Effector memory CD8-positive, alpha-beta T cell (primary cell): ENCODE results near the gene DEFB108B.
"Not testable (repeated sequence)": the region's sequence is repeated elsewhere in the genome, so short reads cannot be mapped to it uniquely, and the experiment has no call there.

Experiments
- ATAC-seq: fragments of 150-1000 bp; cut with Tn5 transposase; replicated peaks from 2 replicates; pipeline ENCODE4 v1.10.0; 2021; ENCODE audit warnings: mild to moderate bottlenecking, moderate library complexity
- DNase-seq, 3 experiments: peaks; one replicate each; pipeline ENCODE4 v3.0.0; 2021
- H3K27ac Mint-ChIP-seq, 2 donors: one replicate each; pipeline ENCODE4 v1.8.0; 2022; ENCODE audit warnings: mild to moderate bottlenecking in 2 of 2, mixed read lengths in 2 of 2, moderate library complexity in 2 of 2
- H3K27me3 Mint-ChIP-seq, 2 donors: one replicate each; pipeline ENCODE4 v1.8.0; 2022; ENCODE audit warnings: mixed read lengths in 2 of 2
- H3K36me3 Mint-ChIP-seq: one replicate; pipeline ENCODE4 v1.8.0; 2022; ENCODE audit warnings: mild to moderate bottlenecking, moderate library complexity, mixed read lengths; ENCODE audit not compliant: insufficient read depth
- H3K4me1 Mint-ChIP-seq, 2 donors: one replicate each; pipeline ENCODE4 v1.8.0; 2022; ENCODE audit warnings: low read depth in 2 of 2, mixed read lengths in 2 of 2
- H3K4me3 Mint-ChIP-seq, 2 donors: one replicate each; pipeline ENCODE4 v1.8.0; 2022; ENCODE audit warnings: mild to moderate bottlenecking in 2 of 2, mixed read lengths in 2 of 2, moderate library complexity in 2 of 2
- H3K9me3 Mint-ChIP-seq, 2 donors: one replicate each; pipeline ENCODE4 v1.8.0; 2022; ENCODE audit warnings: mixed read lengths in 2 of 2

Gene DEFB108B

DNA sequence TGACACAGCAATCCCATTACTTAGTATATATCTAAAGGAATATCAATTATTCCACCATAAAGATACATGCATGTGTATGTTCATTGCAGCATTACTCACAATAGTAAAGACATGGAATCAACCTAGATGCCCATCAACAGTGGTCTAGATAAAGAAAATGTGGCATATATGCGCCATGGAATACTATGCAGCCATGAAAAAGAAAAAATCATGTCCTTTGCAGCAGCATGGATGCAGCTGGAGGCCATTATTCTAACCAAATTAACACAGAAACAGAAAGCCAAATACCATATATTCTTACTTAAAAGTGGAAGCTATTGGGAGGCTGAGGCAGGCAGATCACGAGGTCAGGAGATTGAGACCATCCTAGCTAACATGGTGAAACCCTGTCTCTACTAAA lies 20.9 kb downstream of the DEFB108B start:
- not testable (repeated sequence) for H3K27ac Mint-ChIP-seq, H3K9me3 Mint-ChIP-seq, DNase-seq, H3K36me3 Mint-ChIP-seq, H3K4me3 Mint-ChIP-seq, ATAC-seq, H3K4me1 Mint-ChIP-seq, H3K27me3 Mint-ChIP-seq

GRCh38 chr11:71855880-71856279 lies 22.9 kb downstream of the DEFB108B start:
- not testable (repeated sequence) for H3K27ac Mint-ChIP-seq, H3K36me3 Mint-ChIP-seq, H3K9me3 Mint-ChIP-seq, H3K4me1 Mint-ChIP-seq, H3K4me3 Mint-ChIP-seq, H3K27me3 Mint-ChIP-seq, DNase-seq, ATAC-seq

DNA sequence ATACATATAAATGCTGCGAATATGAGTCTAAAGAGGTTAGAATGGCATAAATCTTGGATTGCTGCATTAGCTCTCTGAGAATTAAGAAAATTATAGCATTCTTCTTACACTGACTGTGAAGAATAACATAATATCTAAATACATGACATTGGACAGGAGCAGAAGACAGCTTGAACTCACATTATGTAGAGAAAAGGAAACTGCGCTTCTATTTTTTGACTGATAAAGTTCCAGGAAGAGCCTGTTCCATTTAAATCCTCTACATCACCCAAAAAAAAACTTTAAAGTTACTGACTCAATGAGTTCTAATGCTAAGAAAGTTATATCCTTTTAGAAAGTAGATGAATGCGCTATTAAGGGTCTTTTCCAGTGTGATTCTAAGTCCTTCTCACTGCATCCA lies 27.8 kb downstream of the DEFB108B start:
- DNase-seq, H3K36me3 Mint-ChIP-seq, H3K27me3 Mint-ChIP-seq, H3K9me3 Mint-ChIP-seq, H3K4me3 Mint-ChIP-seq, ATAC-seq, H3K4me1 Mint-ChIP-seq, H3K27ac Mint-ChIP-seq: not testable (repeated sequence)

- not testable (repeated sequence) for H3K36me3 Mint-ChIP-seq, H3K4me3 Mint-ChIP-seq, H3K27ac Mint-ChIP-seq, H3K27me3 Mint-ChIP-seq, H3K4me1 Mint-ChIP-seq, H3K9me3 Mint-ChIP-seq
- ATAC-seq: peak; percentile 62
- DNase-seq: peak; percentile 3 to 9 (median 8)
Measured at GRCh38 chr11:71863978-71864627, 31.1 kb downstream of the DEFB108B start.

GRCh38 chr11:71867209-71867608 lies 34.2 kb downstream of the DEFB108B start:
- H3K4me3 Mint-ChIP-seq, H3K27me3 Mint-ChIP-seq, H3K4me1 Mint-ChIP-seq, H3K9me3 Mint-ChIP-seq, H3K27ac Mint-ChIP-seq, ATAC-seq, H3K36me3 Mint-ChIP-seq, DNase-seq: not testable (repeated sequence)

GRCh38 chr11:71869931-71870330 lies 36.9 kb downstream of the DEFB108B start:
- H3K4me3 Mint-ChIP-seq, H3K36me3 Mint-ChIP-seq, H3K27me3 Mint-ChIP-seq, H3K4me1 Mint-ChIP-seq, ATAC-seq, DNase-seq, H3K27ac Mint-ChIP-seq, H3K9me3 Mint-ChIP-seq: not testable (repeated sequence)

DNA sequence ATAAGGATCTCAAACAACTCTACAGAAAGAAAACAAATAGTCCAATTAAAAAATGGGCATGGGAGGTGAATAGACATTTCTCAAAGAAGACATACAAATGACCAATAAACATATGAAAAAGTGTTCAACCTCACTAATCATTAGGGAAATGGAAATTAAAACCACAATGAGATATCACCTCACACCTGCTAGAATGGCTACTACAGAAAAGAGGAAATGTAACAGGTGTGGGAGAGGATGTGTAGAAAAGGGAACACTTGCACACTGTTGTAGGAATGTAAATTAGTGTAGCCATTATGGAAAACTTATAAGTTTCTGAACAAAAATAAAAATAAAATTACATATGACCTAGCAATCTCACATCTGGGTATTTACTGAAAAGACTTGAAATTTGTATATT lies 37.7 kb downstream of the DEFB108B start:
- H3K4me3 Mint-ChIP-seq, ATAC-seq, H3K36me3 Mint-ChIP-seq, DNase-seq, H3K4me1 Mint-ChIP-seq, H3K27me3 Mint-ChIP-seq, H3K27ac Mint-ChIP-seq, H3K9me3 Mint-ChIP-seq: not testable (repeated sequence)

DNA sequence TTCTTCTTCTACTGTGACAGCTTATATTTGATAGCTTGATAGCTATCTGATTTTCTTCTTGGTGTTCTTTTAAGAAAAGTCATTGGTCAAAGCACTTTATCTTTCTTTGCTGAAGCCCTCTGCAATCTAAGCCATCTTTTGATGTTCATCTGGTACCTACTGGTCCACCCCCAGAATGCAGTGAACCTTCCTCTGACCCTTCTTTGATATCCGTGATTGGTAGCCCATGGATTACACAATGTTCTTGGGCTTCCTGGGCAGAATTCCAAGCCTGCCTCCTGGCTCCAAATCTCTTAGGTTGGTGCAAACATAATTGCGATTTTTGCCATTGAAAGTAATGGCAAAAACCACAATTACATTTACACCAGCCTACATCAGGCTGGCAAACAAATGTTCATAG lies 43.3 kb downstream of the DEFB108B start:
- H3K36me3 Mint-ChIP-seq: peaks cover 10% of the 10 kb centered on the region
- not testable (repeated sequence) for ATAC-seq, DNase-seq, H3K4me3 Mint-ChIP-seq, H3K4me1 Mint-ChIP-seq, H3K27me3 Mint-ChIP-seq, H3K9me3 Mint-ChIP-seq, H3K27ac Mint-ChIP-seq

DNA sequence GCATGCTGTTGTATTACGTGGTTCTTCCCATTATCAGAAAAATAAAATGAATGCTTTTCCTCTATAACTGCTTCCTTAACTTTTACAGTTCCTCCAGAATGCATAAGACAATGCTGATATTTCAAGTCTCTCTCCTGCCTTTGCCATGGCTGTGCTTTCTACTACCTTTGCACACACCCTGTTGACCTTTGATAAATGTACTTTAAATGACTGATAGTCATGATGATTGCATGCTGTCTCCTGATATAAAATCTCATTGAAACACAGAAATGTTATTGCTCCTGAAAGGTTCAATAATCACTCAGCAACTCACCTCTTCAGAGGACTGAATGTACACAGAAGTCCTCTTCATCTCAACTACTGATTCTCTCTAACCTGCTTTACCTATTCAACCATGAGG lies 45.1 kb downstream of the DEFB108B start, which contains the start of gene DEFB131B:
Gene DEFB131B, plus strand, starts transcription at position 395 of the 400 bp plus-strand sequence. Its CDS starts 0 bp downstream, at position 395.
- not testable (repeated sequence) for H3K27ac Mint-ChIP-seq, DNase-seq, H3K4me3 Mint-ChIP-seq, H3K9me3 Mint-ChIP-seq, H3K4me1 Mint-ChIP-seq, H3K27me3 Mint-ChIP-seq, ATAC-seq
- peaks cover 10% of the 10 kb centered on the region for H3K36me3 Mint-ChIP-seq

- not testable (repeated sequence) for H3K4me1 Mint-ChIP-seq, H3K27ac Mint-ChIP-seq, DNase-seq, ATAC-seq, H3K36me3 Mint-ChIP-seq, H3K4me3 Mint-ChIP-seq, H3K27me3 Mint-ChIP-seq, H3K9me3 Mint-ChIP-seq
Measured at GRCh38 chr11:71885806-71886205, 52.8 kb downstream of the DEFB108B start.
